ENCODE data around the gene MLXIP.

The MLXIP gene

DNA sequence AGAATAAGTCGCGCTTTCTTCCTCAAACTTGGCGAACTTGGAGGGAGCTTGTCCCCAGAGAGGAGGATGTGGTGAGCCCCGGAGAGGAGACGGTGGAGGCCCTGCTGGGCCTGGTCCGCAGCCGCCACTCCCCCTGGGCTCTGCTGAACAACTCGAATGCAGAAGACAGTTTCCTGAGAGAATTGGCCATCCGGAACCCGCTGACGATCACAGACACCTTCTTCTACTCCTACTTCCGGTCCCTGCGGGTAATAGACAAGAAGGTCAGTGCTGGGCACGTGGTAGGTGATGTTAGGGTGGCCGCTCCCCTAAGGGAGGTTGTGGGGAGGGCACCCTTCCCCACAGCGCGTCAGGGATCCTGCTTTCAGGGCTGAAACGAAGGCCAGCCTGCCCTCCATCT lies 106.0 kb downstream of the MLXIP start:
- H3K4me3 ChIP-seq (ENCODE audit: low read depth, low read length) = no peak overlapping the region
- TF ChIP-seq, protein P1, sequence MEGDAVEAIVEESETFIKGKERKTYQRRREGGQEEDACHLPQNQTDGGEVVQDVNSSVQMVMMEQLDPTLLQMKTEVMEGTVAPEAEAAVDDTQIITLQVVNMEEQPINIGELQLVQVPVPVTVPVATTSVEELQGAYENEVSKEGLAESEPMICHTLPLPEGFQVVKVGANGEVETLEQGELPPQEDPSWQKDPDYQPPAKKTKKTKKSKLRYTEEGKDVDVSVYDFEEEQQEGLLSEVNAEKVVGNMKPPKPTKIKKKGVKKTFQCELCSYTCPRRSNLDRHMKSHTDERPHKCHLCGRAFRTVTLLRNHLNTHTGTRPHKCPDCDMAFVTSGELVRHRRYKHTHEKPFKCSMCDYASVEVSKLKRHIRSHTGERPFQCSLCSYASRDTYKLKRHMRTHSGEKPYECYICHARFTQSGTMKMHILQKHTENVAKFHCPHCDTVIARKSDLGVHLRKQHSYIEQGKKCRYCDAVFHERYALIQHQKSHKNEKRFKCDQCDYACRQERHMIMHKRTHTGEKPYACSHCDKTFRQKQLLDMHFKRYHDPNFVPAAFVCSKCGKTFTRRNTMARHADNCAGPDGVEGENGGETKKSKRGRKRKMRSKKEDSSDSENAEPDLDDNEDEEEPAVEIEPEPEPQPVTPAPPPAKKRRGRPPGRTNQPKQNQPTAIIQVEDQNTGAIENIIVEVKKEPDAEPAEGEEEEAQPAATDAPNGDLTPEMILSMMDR (IDR thresholded peaks at IDR 0.05; ENCODE audit: low read depth, low read length) = no peak

DNA sequence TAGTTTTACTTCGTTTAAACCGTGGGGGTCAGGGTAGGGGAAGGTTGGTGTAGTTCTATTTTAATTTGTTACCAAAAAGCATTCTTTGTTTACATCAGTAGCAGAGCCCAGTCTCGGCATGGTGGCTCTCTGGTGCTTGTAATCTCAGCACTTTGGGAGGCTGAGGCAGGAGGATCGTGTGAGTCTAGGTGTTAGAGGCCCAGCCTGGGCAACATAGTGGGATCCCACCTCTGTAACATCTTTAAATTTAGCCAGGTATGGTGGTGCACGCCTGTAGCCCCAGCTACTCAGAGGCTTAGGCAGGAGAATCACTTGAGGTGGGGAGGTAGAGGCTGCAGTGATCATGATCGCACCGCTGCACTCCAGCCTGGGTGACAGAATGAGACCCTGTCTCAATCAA lies 106.5 kb downstream of the MLXIP start:
- TF ChIP-seq, protein P1 (IDR thresholded peaks at IDR 0.05; ENCODE audit: low read depth, low read length) = no peak
- no peak overlapping the region for H3K4me3 ChIP-seq (ENCODE audit: low read depth, low read length)

DNA sequence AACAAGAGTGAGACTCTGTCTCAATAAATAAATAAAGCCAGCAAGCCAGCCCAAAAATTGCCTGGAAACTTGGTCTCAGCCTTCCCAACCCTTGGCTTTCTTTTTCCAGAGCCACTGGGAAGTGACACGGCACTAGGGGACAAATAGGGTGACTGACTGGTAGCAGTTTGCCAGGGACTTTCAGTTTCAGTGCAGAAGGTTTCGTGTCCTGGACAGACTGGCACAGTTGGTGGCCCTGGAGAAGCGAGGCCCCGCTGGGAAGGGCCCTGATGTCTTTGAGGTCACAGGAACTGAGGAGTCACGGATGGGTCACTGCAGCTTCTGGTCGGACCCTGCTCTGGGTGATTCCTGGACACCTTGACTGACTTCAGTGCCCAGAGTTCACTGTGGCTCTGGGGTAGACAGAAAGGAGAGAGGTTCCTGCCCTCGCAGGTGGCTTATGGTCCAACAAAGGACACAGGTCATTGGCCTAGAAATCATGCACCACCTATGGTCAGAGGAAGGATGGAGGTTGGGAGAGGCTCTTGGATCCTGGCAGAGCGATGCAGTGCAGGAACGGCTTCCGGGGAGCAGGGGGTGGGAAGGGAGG lies 107.0 kb downstream of the MLXIP start:
- TF ChIP-seq, protein P1 (IDR thresholded peaks at IDR 0.05; ENCODE audit: low read depth, low read length) = no peak

DNA sequence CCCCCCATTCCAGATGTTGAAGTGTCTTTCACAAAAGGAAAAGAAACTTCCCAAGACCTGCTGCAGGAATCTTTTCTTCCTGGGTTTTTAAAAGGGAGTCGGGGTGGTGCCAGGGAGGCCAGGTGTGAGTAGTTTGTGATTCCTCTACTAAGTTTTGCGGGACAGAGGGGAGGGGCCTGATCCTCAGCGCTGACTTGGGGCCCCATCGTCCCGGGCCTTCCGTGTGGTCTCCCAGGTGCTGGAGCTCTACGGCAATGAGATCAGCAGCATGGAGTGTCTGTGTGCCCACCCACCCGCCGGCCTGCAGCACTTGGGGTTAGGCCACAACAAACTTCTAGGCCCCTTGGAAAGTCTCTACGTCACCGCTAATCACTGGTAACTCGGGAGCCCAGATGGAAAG lies 108.9 kb downstream of the MLXIP start:
- no peak overlapping the region for H3K4me3 ChIP-seq (ENCODE audit: low read depth, low read length)
- TF ChIP-seq, protein P1 (IDR thresholded peaks at IDR 0.05; ENCODE audit: low read depth, low read length) = no peak

More for the DNA sequence above, 107.0 kb downstream of the MLXIP start:
- no peak overlapping the region for H3K4me3 ChIP-seq (ENCODE audit: low read depth, low read length)

DNA sequence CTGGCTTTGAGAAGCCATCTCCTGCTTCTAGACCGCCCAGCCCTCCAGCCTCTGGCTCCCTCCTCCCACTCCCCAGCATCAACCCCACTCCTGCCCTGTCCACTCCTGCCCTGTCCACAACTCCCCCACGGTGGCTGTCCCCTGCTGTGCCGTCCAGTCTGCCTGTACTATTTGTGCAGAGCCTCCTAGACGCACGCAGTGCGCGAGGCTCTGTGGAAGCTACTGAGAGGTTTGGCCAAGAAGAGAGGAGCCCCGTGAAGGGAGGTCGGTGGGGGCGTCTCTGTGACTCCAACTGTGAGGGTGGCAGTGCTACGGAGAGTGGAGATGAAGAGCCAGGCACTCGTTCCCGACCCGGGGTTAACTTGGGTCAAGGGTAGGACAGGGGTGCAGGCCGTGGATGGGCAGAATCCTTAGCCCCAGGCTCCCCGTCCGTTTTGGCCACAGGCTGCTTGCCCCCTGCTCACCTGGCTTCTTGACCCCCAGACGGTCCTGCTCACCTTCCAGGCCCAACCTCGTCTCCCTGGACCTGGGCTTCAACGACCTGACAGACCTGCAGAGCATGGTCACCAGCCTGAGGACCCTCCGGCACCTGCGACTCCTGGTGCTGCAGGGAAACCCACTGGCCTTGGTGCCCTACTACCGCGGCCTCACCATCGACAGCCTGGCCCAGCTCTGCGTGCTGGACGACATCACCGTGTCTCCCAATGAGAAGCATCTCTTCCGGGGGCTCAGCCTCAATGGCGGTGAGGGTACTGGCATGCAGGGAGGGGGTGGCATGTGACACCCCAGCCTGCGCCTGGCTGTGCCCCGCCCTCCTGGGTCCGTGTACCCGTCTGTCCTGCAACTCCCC lies 111.3 kb downstream of the MLXIP start:
- H3K4me3 ChIP-seq (ENCODE audit: low read depth, low read length) = no peak overlapping the region
- TF ChIP-seq, protein P1 (IDR thresholded peaks at IDR 0.05; ENCODE audit: low read depth, low read length) = no peak

DNA sequence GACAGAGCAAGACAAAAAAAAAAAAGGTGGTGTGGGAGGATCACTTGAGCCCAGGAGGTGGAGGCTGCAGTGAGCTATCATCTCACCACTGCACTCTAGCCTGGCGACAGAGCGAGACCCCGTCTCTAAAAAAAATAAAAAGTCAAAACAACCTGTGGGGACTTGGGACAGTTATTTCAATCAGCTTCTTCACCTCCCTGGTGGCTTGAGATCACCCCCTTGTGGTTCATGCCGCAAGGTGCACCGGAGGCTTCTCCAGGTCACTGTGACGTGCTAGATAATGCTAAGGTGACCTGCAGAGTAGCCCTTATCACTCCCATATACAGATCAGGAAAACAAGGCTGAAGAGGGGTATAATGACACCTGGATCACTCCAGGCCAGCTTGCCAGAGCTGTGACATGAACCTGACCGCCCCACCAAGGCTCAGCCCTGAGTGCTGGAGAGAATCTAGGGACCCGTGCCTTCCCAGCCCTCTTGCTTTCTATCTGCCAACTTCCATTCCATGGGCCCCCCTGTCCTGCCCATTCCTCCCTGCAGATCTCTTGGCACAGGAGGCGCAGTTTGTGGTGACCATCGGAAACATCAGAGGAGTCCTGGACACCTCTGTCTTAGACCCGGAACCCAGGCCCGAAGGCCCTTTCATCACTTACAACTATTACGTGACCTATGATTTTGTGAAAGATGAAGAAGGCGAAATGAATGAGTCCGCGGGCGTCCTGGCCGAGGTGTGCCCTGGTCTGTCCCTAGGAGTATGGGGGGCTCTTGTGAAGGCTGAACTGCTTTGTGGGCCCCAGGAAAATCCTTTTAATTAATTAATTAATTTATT lies 112.5 kb downstream of the MLXIP start:
- H3K4me3 ChIP-seq (ENCODE audit: low read depth, low read length) = no peak overlapping the region
- TF ChIP-seq, protein P1 (IDR thresholded peaks at IDR 0.05; ENCODE audit: low read depth, low read length) = peak; percentile 92

Measured in WI38 (cell line).